ENCODE data around the gene FGF3.

DNA sequence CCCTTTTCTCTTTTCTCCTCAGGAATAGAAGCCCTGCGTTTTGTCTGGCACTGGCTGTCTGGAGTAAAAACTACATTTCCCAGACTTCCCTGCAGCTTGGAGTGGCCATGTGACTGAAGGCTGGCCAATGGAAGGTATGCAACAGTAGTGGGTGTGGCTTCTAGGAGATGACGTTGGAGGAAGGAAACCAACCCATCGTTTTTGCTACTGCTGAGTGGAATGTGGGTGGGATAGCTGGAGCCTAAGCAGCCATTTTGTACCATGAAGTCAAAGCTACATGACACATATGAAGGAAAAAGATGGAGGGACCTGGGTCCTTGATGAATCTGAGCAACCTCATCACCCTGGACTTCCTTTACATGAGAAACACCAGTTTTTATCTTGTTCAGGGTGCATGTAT, 19.6 kb downstream of the FGF3 start:
- no peak for TF ChIP-seq POLR2AphosphoS5 (IDR thresholded peaks at IDR 0.05; ENCODE audit: low read depth, low read length)
- TF ChIP-seq, protein P1, sequence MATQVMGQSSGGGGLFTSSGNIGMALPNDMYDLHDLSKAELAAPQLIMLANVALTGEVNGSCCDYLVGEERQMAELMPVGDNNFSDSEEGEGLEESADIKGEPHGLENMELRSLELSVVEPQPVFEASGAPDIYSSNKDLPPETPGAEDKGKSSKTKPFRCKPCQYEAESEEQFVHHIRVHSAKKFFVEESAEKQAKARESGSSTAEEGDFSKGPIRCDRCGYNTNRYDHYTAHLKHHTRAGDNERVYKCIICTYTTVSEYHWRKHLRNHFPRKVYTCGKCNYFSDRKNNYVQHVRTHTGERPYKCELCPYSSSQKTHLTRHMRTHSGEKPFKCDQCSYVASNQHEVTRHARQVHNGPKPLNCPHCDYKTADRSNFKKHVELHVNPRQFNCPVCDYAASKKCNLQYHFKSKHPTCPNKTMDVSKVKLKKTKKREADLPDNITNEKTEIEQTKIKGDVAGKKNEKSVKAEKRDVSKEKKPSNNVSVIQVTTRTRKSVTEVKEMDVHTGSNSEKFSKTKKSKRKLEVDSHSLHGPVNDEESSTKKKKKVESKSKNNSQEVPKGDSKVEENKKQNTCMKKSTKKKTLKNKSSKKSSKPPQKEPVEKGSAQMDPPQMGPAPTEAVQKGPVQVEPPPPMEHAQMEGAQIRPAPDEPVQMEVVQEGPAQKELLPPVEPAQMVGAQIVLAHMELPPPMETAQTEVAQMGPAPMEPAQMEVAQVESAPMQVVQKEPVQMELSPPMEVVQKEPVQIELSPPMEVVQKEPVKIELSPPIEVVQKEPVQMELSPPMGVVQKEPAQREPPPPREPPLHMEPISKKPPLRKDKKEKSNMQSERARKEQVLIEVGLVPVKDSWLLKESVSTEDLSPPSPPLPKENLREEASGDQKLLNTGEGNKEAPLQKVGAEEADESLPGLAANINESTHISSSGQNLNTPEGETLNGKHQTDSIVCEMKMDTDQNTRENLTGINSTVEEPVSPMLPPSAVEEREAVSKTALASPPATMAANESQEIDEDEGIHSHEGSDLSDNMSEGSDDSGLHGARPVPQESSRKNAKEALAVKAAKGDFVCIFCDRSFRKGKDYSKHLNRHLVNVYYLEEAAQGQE (IDR thresholded peaks at IDR 0.05; ENCODE audit: insufficient read depth in 1 of 2, low read depth in 2 of 2, low read length in 2 of 2) = no peak

Data from PFSK-1 (cell line).